NK-92 (cell line): ENCODE results near the gene AP1S2.
"Not testable (repeated sequence)": the region's sequence is repeated elsewhere in the genome, so short reads cannot be mapped to it uniquely, and the experiment has no call there.

ENCODE experiments used
- DNase-seq: peaks from one replicate; lab custom pipeline; 2025; ENCODE audit not compliant: unreplicated experiment; lab: John Stamatoyannopoulos, UW

Gene AP1S2

GRCh38 chrX:15855568-15856221, 1.1 kb upstream of the AP1S2 start:
- no peak for DNase-seq

GRCh38 chrX:15854080-15854655, 445 bp downstream of the AP1S2 start:
- DNase-seq: no peak

- DNase-seq: no peak
Observed at GRCh38 chrX:15853586-15854079, 980 bp downstream of the AP1S2 start.

GRCh38 chrX:15849555-15849954, 5.1 kb downstream of the AP1S2 start:
- no peak for DNase-seq

- DNase-seq: no peak
Observed at GRCh38 chrX:15848576-15848975, 6.0 kb downstream of the AP1S2 start.

GRCh38 chrX:15843960-15844359, 10.7 kb downstream of the AP1S2 start:
- DNase-seq: no peak

GRCh38 chrX:15841853-15842516, 12.6 kb downstream of the AP1S2 start:
- no peak for DNase-seq

GRCh38 chrX:15838017-15838416, 16.6 kb downstream of the AP1S2 start:
- no peak for DNase-seq

GRCh38 chrX:15834827-15835595, 19.6 kb downstream of the AP1S2 start:
- DNase-seq: no peak

- DNase-seq: no peak
Observed at GRCh38 chrX:15834053-15834452, 20.6 kb downstream of the AP1S2 start.

GRCh38 chrX:15831347-15831746, 23.3 kb downstream of the AP1S2 start:
- DNase-seq: not testable (repeated sequence)

GRCh38 chrX:15829217-15829616, 25.4 kb downstream of the AP1S2 start:
- no peak for DNase-seq

GRCh38 chrX:15825936-15826335, 28.7 kb downstream of the AP1S2 start:
- no peak for DNase-seq

GRCh38 chrX:15822922-15823321, 31.7 kb downstream of the AP1S2 start:
- DNase-seq: no peak

- DNase-seq: no peak
Observed at GRCh38 chrX:15820106-15821073, 34.2 kb downstream of the AP1S2 start.

- no peak for DNase-seq
Observed at GRCh38 chrX:15816886-15817285, 37.7 kb downstream of the AP1S2 start.

GRCh38 chrX:15816438-15816809, 38.2 kb downstream of the AP1S2 start:
- no peak for DNase-seq

GRCh38 chrX:15815779-15816437, 38.7 kb downstream of the AP1S2 start:
- no peak for DNase-seq

- DNase-seq: no peak
Observed at GRCh38 chrX:15814771-15815365, 39.7 kb downstream of the AP1S2 start.

- no peak for DNase-seq
Observed at GRCh38 chrX:15813416-15813815, 41.2 kb downstream of the AP1S2 start.
